Kidney (tissue), 14 donors: Measurements from ENCODE around the gene SCUBE2. TPM values are rescaled to one million over a fixed set of nuclear protein-coding genes. Genes with fewer than 3 reads are reported as not detected.

Experiments used
- DNase-seq, 5 donors: peaks; one replicate each; pipeline ENCODE4 v3.0.0-alpha.2; 2013 to 2020
- FAIRE-seq: peaks from 2 replicates; lab custom pipeline; 2012; peaks lifted over from hg19 to GRCh38; lab: Jason Lieb, UNC
- H3K27ac ChIP-seq, 2 donors: one replicate each; pipeline ENCODE4 v1.7.0; 2013; ENCODE audit warnings: low read depth in 2 of 2, low read length in 2 of 2, inconsistent platforms in 1 of 2
- H3K27me3 ChIP-seq: one replicate; pipeline ENCODE4 v1.7.1; 2013; ENCODE audit warnings: low read length, inconsistent platforms; ENCODE audit not compliant: control insufficient read depth, insufficient read depth
- H3K36me3 ChIP-seq, 3 donors: one replicate each; pipeline versions ENCODE4 v1.7.0 to v1.7.1; 2013; ENCODE audit warnings: low read length in 3 of 3, control low read depth in 1 of 3, inconsistent platforms in 1 of 3; ENCODE audit not compliant: insufficient read depth in 3 of 3, control insufficient read depth in 2 of 3
- H3K4me1 ChIP-seq, 3 donors: one replicate each; pipeline versions ENCODE4 v1.7.0 to v1.7.1; 2013; ENCODE audit warnings: low read length in 3 of 3, inconsistent platforms in 1 of 3, low read depth in 1 of 3; ENCODE audit not compliant: control insufficient read depth in 2 of 3, insufficient read depth in 2 of 3
- H3K4me3 ChIP-seq, 3 donors: one replicate each; pipeline versions ENCODE4 v1.7.0 to v1.8.1; 2013; ENCODE audit warnings: low read length in 3 of 3, control low read depth in 1 of 3, inconsistent platforms in 1 of 3
- H3K9ac ChIP-seq, 3 donors: one replicate each; pipeline versions ENCODE4 v1.7.0 to v1.7.1; 2013; ENCODE audit warnings: low read length in 3 of 3, control low read depth in 1 of 3, inconsistent platforms in 1 of 3
- H3K9me3 ChIP-seq, 3 donors: one replicate each; pipeline versions ENCODE4 v1.7.0 to v1.7.1; 2013; ENCODE audit warnings: low read length in 3 of 3, control low read depth in 1 of 3, inconsistent platforms in 1 of 3; ENCODE audit not compliant: control insufficient read depth in 2 of 3, insufficient read depth in 1 of 3
- CTCF ChIP-seq: IDR thresholded peaks from 3 replicates; pipeline ENCODE4 v1.5.1; 2012; ENCODE audit warnings: mild to moderate bottlenecking, moderate library complexity, borderline replicate concordance; ENCODE audit not compliant: insufficient read depth; ENCODE audit errors: extremely low read depth
- intact Hi-C: fragments of 100-400 bp; cut with DNase I; formaldehyde crosslinking; loops from one replicate; pipeline ENCODE4 v1.11.1; 2022
- polyA plus RNA-seq: library from polyadenylated mRNA; stranded (reverse); fragments of 350-450 nt; fragmentation: Illumina TruSeq; extraction: RNeasy Lipid Tissue Mini Kit (QIAGEN cat#74804); gene quantifications from one replicate; pipeline ENCODE4 v1.2.3, GENCODE V29; 2014; ENCODE audit warnings: low read depth, low replicate concordance; ENCODE audit not compliant: insufficient read depth
- total RNA-seq: library from RNA; stranded (reverse); fragmentation: NEBNext Ultra II Directional; extraction: Animal tissue kit (Norgen Biotek cat#: 25700); gene quantifications from one replicate; pipeline ENCODE4 v1.2.1, GENCODE V29; 2021
- donor health status: control.
- donor health status: control.
- donor health status: control.
- donor health status: control.
- donor health status: control.
- donor health status: DM: yes; HTN: yes; CAD: no.
- donor health status: Normal renal cell carcinoma (clear cell type).

The SCUBE2 gene
- total and polyA plus RNA-seq, 2 donors from 2014 or later = 0.65 to 3.5 TPM

- no peak for DNase-seq
- Histone ChIP-seq H3K9ac (no peak overlapping the region), H3K27me3 (no peaks in the 10 kb centered on the region), H3K36me3 (no peaks in the 10 kb centered on the region), H3K4me1 (no peaks in the 10 kb centered on the region), H3K4me3 (no peak overlapping the region), H3K27ac (no peak overlapping the region), H3K9me3 (no peaks in the 10 kb centered on the region)
- TF ChIP-seq CTCF = no peak
- intact Hi-C loops = no loop called here
- no peak for FAIRE-seq
Measured at GRCh38 chr11:9046481-9046880, 44.9 kb downstream of the SCUBE2 start.

- DNase-seq = no peak
- FAIRE-seq = no peak
- Histone ChIP-seq H3K27me3 (no peaks in the 10 kb centered on the region), H3K4me1 (no peaks in the 10 kb centered on the region), H3K9me3 (no peaks in the 10 kb centered on the region), H3K27ac (no peak overlapping the region), H3K4me3 (no peak overlapping the region), H3K9ac (no peak overlapping the region), H3K36me3 (no peaks in the 10 kb centered on the region)
- intact Hi-C loops = no loop called here
- TF ChIP-seq CTCF = no peak
Measured at GRCh38 chr11:9042488-9042887, 48.9 kb downstream of the SCUBE2 start.

GRCh38 chr11:9041747-9042146, 49.7 kb downstream of the SCUBE2 start:
- FAIRE-seq = no peak
- intact Hi-C loops = no loop called here
- no peak overlapping the region for H3K9ac ChIP-seq
- H3K9me3 ChIP-seq = no peaks in the 10 kb centered on the region
- H3K27ac ChIP-seq = no peak overlapping the region
- no peaks in the 10 kb centered on the region for H3K4me1 ChIP-seq
- H3K4me3 ChIP-seq = no peak overlapping the region
- no peaks in the 10 kb centered on the region for H3K36me3 ChIP-seq
- no peaks in the 10 kb centered on the region for H3K27me3 ChIP-seq
- no peak for TF ChIP-seq CTCF
- DNase-seq = no peak

GRCh38 chr11:9040410-9040809, 51.0 kb downstream of the SCUBE2 start:
- H3K27me3 ChIP-seq = no peaks in the 10 kb centered on the region
- FAIRE-seq = no peak
- H3K27ac ChIP-seq = no peak overlapping the region
- intact Hi-C loops = no loop called here
- no peaks in the 10 kb centered on the region for H3K9me3 ChIP-seq
- no peak for DNase-seq
- TF ChIP-seq CTCF = no peak
- H3K9ac ChIP-seq = no peak overlapping the region
- no peaks in the 10 kb centered on the region for H3K36me3 ChIP-seq
- H3K4me1 ChIP-seq = no peaks in the 10 kb centered on the region
- no peak overlapping the region for H3K4me3 ChIP-seq
